ENCODE measurements around the gene CSTB.

CSTB gene

GRCh38 chr21:43749651-43750262 is 26.4 kb downstream of the CSTB start:
- TF ChIP-seq CTCF (IDR thresholded peaks at IDR 0.05; ENCODE audit: low read length): no peak
- no peak overlapping the region for H3K27ac ChIP-seq (ENCODE audit: low read length)

GRCh38 chr21:43748622-43749021 is 27.5 kb downstream of the CSTB start:
- Histone ChIP-seq H4K20me1 (ENCODE audit: insufficient read depth, low read length) (no peaks in the 10 kb centered on the region), H3K4me3 (ENCODE audit: low read length) (no peak overlapping the region), H3K4me1 (ENCODE audit: low read length) (no peaks in the 10 kb centered on the region), H3K27ac (ENCODE audit: low read length) (no peak overlapping the region), H3K27me3 (replicated peaks; ENCODE audit: insufficient read depth, low read length) (no peaks in the 10 kb centered on the region), H3K79me2 (ENCODE audit: low read length) (peaks cover 50% of the 10 kb centered on the region), H3F3A (ENCODE audit: insufficient read depth, low read length) (no peaks in the 10 kb centered on the region), H3K36me3 (replicated peaks; ENCODE audit: insufficient read depth, low read length) (peaks cover 52% of the 10 kb centered on the region), H3K4me2 (ENCODE audit: low read depth, low read length) (no peak overlapping the region), H3K9ac (ENCODE audit: low read length) (no peak overlapping the region), H3K9me3 (replicated peaks; ENCODE audit: insufficient read depth, low read length) (no peaks in the 10 kb centered on the region), H2AFZ (ENCODE audit: low read length) (no peak overlapping the region), H3K9me2 (replicated peaks; ENCODE audit: insufficient read depth, low read length) (no peaks in the 10 kb centered on the region)
- no peak for TF ChIP-seq EZH2phosphoT487 (IDR thresholded peaks at IDR 0.05; ENCODE audit: low read length)
- TF ChIP-seq EZH2 (optimal IDR thresholded peaks at IDR 0.05; ENCODE audit: low read depth, low read length): no peak
- TF ChIP-seq CTCF (IDR thresholded peaks at IDR 0.05; ENCODE audit: low read length): no peak
- DNase-seq: no peak

More at GRCh38 chr21:43749651-43750262, 26.4 kb downstream of the CSTB start:
- Histone ChIP-seq H3K4me1 (ENCODE audit: low read length) (no peaks in the 10 kb centered on the region), H3K4me3 (ENCODE audit: low read length) (no peak overlapping the region), H3K4me2 (ENCODE audit: low read depth, low read length) (no peak overlapping the region), H3K9me3 (replicated peaks; ENCODE audit: insufficient read depth, low read length) (no peaks in the 10 kb centered on the region), H3K36me3 (replicated peaks; ENCODE audit: insufficient read depth, low read length) (peaks cover 55% of the 10 kb centered on the region), H3F3A (ENCODE audit: insufficient read depth, low read length) (no peaks in the 10 kb centered on the region), H3K9ac (ENCODE audit: low read length) (no peak overlapping the region), H3K27me3 (replicated peaks; ENCODE audit: insufficient read depth, low read length) (no peaks in the 10 kb centered on the region), H3K79me2 (ENCODE audit: low read length) (peaks cover 43% of the 10 kb centered on the region), H2AFZ (ENCODE audit: low read length) (no peak overlapping the region), H3K9me2 (replicated peaks; ENCODE audit: insufficient read depth, low read length) (no peaks in the 10 kb centered on the region), H4K20me1 (ENCODE audit: insufficient read depth, low read length) (no peaks in the 10 kb centered on the region)
- no peak for DNase-seq

- no peak overlapping the region for H2AFZ ChIP-seq (ENCODE audit: low read length)
- H3K4me3 ChIP-seq (ENCODE audit: low read length): no peak overlapping the region
- H3K4me2 ChIP-seq (ENCODE audit: low read depth, low read length): no peak overlapping the region
- H3K36me3 ChIP-seq (replicated peaks; ENCODE audit: insufficient read depth, low read length): peaks cover 33% of the 10 kb centered on the region
- H3K9me2 ChIP-seq (replicated peaks; ENCODE audit: insufficient read depth, low read length): no peaks in the 10 kb centered on the region
- no peak for DNase-seq
- no peaks in the 10 kb centered on the region for H3K4me1 ChIP-seq (ENCODE audit: low read length)
- H4K20me1 ChIP-seq (ENCODE audit: insufficient read depth, low read length): no peaks in the 10 kb centered on the region
- peaks cover 5% of the 10 kb centered on the region; the same call in 1 of the 2 replicates for H3F3A ChIP-seq (ENCODE audit: insufficient read depth, low read length)
- no peak overlapping the region for H3K27ac ChIP-seq (ENCODE audit: low read length)
- H3K27me3 ChIP-seq (replicated peaks; ENCODE audit: insufficient read depth, low read length): no peaks in the 10 kb centered on the region
- H3K9ac ChIP-seq (ENCODE audit: low read length): no peak overlapping the region
- peaks cover 51% of the 10 kb centered on the region for H3K79me2 ChIP-seq (ENCODE audit: low read length)
- no peaks in the 10 kb centered on the region for H3K9me3 ChIP-seq (replicated peaks; ENCODE audit: insufficient read depth, low read length)
- TF ChIP-seq EZH2phosphoT487 (IDR thresholded peaks at IDR 0.05; ENCODE audit: low read length) (no peak), EZH2 (optimal IDR thresholded peaks at IDR 0.05; ENCODE audit: low read depth, low read length) (no peak), CTCF (IDR thresholded peaks at IDR 0.05; ENCODE audit: low read length) (no peak)
Observed at GRCh38 chr21:43745772-43746517, 30.2 kb downstream of the CSTB start.

All from MM.1S (cell line).